HG03469 (cell line): ENCODE measurements around the gene ZAP70.
"Not testable (repeated sequence)": the region's sequence is repeated elsewhere in the genome, so short reads cannot be mapped to it uniquely, and the experiment has no call there.

Experiments
- ATAC-seq: cut with Tn5 transposase; IDR thresholded peaks from one replicate; pipeline ENCODE4 v1.9.1; 2021; ENCODE audit warnings: mild to moderate bottlenecking, moderate library complexity, moderate number of reproducible peaks; ENCODE audit not compliant: unreplicated experiment

Gene ZAP70

GRCh38 chr2:97713296-97714083, at the start of gene ZAP70:
TSS of gene ZAP70 (plus strand) at chr2:97713576. CDS start at chr2:97724037, 10,461 bp downstream.
- ATAC-seq: no peak

GRCh38 chr2:97663626-97663961, 49.8 kb upstream of the ZAP70 start:
- peak; percentile 21 for ATAC-seq

DNA sequence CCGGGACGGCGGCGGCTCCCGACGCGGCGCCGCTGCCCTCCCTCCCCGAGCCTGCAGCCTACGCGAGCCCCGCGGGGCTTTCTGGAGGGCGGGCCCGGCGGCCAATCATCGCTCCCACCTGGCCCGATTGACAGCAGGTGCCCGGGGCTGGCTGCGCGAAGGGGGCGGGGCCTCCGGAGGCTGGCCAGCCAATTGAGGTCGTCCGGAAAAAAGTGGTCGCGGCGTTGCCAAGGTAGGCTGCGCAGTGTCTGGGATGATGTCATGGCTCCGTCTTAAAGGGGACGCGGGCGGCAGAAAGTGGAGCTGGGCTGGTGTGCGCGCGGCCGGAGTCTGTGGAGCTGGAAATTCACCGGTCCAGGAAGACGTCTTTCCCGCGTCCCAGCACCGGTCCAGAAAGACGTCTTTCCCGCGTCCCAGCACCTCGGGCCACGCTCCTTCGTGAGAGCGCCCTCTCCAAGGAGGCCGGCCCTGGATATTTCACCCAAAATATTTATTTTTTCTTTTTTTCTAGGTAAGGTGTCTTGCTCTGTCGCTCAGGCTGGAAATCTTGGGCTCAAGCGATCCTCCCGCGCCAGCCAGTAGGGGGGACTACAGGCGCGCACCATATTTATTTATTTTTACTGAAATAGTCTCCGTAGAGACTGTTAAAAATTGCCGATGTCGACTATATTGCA, 49.3 kb upstream of the ZAP70 start, which contains the start of gene ACTR1B:
ACTR1B (minus strand) TSS at position 83 of the 674 bp plus-strand sequence. CDS start 154 bp downstream, outside the sequence.
- peak; percentile 87 for ATAC-seq

GRCh38 chr2:97664636-97664970, 48.8 kb upstream of the ZAP70 start:
- no peak for ATAC-seq

- no peak for ATAC-seq
Observed at GRCh38 chr2:97669448-97669847, 43.9 kb upstream of the ZAP70 start, which contains the start of gene C2orf92. TSS of gene C2orf92 (plus strand) at chr2:97669713. CDS start at chr2:97669789, 76 bp downstream.

DNA sequence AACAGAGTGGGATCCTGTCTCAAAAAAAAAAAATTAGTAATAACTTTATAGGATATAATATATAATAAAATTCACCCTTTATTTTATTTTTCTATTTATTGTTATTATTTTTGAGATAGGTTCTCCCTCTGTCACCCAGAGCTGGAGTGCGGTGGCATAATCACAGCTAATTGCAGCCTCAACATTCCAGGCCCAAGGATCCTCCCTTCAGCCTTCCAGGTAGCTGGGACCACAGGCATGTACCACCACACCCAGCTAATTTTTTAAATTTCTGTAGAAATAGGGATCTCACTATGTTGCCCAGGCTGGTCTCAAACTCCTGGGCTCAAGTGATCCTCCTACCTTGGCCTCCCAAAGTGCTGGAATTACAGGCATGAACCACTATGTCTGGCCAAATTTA, 42.9 kb upstream of the ZAP70 start:
- no peak for ATAC-seq

- no peak for ATAC-seq
Observed at GRCh38 chr2:97671526-97671925, 41.9 kb upstream of the ZAP70 start.

- not testable (repeated sequence) for ATAC-seq
Observed at GRCh38 chr2:97672606-97673140, 40.7 kb upstream of the ZAP70 start.

- no peak for ATAC-seq
Observed at GRCh38 chr2:97673182-97673914, 40.0 kb upstream of the ZAP70 start.

DNA sequence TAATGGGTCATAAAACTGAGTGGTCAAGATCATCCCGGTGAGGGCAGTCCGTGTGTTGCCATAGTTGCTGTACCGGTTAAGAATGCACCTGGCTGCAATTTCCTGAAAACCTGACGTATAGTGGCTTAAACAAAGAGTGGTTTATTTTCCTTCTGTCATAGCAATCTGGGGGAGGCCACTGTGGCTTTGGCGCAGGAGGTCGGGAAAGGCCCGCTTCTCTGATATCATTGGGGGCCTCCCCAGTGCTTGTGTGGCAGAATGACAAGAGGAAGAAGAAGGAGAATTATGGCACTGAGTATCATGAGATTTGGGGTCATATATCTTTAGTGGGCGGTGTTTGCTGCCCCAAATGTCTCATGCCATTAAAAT, 39.5 kb upstream of the ZAP70 start:
- no peak for ATAC-seq

DNA sequence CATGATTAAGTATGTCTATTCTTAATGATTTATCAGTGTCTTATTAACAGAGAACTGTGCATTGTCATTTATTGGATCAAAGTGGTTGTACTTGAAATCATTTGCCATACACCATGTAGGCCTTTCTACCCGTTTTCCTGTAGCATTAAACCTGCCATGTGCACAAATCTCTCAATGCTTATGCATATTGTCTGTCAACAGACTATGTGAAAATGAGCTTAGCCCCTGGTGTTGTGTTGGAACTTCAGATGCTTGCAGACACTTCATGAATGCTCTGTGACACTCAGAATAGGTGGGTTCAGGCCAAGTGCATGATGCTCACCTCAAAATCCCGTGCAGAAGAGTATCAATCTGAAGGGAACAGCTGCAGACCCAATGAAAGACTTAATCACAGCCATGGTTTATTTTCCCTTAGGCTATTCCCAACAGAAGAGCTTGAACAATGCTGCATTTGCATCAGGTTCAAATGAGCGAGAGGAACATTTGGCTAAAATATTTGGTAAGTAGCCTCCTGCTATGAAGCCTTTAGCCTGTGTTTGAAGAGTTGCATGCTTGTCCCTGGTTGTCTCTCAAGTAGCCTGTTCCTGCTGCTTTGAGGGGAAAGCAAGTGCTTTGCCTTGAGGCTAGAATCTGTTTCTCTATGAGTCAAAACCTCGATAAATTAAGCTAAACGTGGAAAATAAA, 37.8 kb upstream of the ZAP70 start:
- ATAC-seq: no peak

DNA sequence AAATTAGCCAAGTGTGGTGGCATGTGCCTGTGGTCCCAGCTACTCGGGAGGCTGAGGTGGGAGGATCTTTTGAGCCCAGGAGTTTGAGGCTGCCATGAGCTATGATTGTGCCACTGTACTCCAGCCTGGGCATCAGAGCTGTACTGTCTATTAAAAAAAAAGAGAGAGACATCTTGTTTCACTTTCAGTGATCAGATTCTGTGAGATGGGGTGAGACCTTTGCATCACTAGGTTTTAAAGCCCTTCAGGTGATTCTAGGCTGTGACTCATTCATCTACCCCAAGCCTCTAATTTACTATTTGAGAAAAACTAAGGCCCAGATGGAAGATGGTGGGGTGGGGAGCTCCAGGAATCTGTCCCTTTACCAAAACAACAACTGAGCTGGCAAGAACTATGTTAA, 36.8 kb upstream of the ZAP70 start:
- ATAC-seq: no peak

DNA sequence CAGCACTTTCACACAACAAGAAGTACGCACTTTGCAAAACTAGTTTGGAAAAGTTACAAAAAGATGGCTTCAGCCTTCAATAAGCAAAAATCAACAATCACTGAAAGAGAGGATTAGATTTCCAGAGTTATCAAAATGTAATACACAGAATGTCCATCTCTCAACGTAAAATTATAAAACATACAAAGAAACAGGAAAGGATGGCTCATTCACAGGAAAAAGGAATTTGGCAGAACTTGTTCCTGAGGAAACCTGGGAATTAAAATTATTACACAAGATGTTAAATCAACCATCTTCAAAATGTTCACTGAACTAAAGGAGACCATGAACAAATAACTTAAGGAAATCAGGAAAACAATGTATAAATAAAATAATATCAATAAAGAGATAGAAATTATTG, 35.9 kb upstream of the ZAP70 start:
- ATAC-seq: no peak

DNA sequence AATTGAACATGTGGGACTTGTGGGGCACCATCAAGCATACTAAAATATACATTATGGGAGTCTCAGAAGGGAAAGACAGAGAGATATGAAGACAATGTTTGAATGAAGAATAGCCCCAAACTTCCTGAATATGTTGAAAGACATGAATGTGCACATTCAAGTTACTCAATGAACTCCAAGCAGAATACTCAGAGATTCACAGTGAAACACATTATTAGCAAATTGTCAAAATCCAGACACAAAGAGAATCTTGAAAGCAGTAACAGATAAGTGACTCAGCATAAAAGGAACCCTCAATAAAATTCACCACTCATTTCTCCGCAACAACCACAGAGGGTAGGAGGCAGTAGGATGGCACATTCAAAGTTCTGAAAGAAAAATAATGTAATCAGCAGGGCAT, 35.1 kb upstream of the ZAP70 start:
- ATAC-seq: no peak

DNA sequence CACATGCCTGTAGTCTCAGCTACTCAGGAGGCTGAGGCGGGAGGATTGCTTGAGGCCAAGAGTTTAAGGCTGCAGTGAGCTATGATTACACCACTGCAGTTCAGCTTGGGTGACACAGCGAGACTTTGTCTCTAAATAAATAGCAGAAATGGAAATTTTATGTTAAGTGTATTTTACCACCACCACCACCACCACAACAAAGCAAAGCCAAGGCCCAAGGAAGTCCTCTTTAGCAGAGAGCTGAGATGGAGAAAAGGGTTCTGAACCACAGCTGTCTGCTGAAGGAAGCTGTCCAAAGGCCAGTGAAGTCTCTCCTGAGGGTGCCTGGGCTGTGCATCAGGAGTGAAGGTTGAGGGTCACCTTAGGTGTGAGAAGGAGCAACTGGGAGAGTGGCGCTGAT, 26.1 kb upstream of the ZAP70 start:
- not testable (repeated sequence) for ATAC-seq

- no peak for ATAC-seq
Observed at GRCh38 chr2:97688062-97688827, 25.1 kb upstream of the ZAP70 start.

DNA sequence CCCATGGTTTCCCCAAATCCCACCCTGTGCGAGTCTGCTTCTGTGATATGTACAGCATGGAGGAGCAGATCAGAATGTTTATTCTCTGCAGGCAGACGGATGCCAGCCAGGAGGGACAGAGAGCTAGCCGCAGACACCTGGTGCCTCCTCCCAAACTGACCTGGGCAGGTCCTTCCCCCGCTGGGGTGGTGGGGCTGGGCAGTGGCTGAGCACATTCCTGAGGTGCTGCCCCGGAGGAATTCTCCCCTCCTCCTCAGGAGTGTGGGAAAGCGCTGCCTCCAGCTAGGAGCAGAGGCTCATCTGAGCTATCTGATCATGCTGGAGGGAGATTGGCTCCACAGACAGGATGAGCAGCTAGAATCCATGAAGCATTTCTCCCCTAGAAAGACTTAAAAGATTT, 22.2 kb upstream of the ZAP70 start:
- ATAC-seq: no peak

GRCh38 chr2:97693476-97693875, 19.9 kb upstream of the ZAP70 start:
- no peak for ATAC-seq

DNA sequence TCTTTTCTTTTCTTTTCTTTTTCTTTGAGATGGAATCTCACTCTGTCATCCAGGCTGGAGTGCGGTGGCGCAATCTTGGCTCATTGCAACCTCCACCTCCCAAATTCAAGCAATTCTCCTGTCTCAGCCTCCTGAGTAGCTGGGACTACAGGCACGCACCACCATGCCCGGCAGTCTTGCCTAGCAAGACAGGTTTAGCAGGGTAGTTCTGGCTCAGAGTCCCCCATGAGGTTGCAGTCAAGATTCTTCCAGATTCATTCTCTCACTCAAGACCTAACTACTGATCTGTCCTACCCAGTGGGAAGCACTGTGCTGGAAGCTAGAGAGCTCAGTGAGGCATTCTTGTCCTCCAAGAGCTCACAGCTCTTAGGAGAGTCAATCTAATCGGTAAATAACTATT, 17.6 kb upstream of the ZAP70 start:
- no peak for ATAC-seq
